PC-9 (cell line): Measurements from ENCODE around the gene UFM1.

Experiments used
- EZH2 ChIP-seq: fragments of 200-600 bp; sonication (generic); IDR thresholded peaks from 2 replicates; pipeline ENCODE4 v1.8.0; 2017; ENCODE audit warnings: antibody characterized with exemption, low read depth
- TF ChIP-seq, protein P1 (sequence below): fragments of 200-600 bp; sonication (generic); conservative IDR thresholded peaks from 2 replicates; pipeline ENCODE4 v1.6.1; 2017; ENCODE audit warnings: mixed run types, antibody characterized with exemption, mild to moderate bottlenecking, moderate library complexity

DNA sequence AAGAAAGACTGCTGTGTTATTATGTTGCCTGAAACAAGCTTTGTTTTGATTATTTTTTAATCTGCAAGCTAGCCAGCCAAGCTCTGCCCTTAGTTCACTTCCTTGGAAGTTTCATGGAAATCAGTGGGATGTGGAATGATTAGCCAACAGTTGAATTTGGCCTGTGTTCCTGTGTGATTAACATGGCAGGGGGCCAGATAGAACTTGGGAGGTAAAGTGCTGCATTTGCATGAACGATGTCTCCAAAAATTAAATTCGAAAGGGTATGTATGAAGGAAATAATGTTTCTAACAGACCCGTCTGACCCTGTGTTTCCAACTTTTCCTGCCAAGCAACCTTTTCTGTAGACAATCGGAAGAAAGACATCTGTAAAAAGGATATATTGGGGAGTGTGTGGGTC lies 32.2 kb downstream of the UFM1 start:
- TF ChIP-seq, protein P1, sequence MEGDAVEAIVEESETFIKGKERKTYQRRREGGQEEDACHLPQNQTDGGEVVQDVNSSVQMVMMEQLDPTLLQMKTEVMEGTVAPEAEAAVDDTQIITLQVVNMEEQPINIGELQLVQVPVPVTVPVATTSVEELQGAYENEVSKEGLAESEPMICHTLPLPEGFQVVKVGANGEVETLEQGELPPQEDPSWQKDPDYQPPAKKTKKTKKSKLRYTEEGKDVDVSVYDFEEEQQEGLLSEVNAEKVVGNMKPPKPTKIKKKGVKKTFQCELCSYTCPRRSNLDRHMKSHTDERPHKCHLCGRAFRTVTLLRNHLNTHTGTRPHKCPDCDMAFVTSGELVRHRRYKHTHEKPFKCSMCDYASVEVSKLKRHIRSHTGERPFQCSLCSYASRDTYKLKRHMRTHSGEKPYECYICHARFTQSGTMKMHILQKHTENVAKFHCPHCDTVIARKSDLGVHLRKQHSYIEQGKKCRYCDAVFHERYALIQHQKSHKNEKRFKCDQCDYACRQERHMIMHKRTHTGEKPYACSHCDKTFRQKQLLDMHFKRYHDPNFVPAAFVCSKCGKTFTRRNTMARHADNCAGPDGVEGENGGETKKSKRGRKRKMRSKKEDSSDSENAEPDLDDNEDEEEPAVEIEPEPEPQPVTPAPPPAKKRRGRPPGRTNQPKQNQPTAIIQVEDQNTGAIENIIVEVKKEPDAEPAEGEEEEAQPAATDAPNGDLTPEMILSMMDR = no peak
- TF ChIP-seq EZH2 = no peak
